GM12874 (cell line): ENCODE measurements around the gene MRPL50.

Experiments used
- TF ChIP-seq, protein P1 (sequence below): IDR thresholded peaks from 2 replicates; pipeline ENCODE4 v1.5.1; 2011; ENCODE audit warnings: low read depth, mild to moderate bottlenecking, control low read depth, low read length, moderate library complexity; ENCODE audit not compliant: insufficient read depth

MRPL50 gene

DNA sequence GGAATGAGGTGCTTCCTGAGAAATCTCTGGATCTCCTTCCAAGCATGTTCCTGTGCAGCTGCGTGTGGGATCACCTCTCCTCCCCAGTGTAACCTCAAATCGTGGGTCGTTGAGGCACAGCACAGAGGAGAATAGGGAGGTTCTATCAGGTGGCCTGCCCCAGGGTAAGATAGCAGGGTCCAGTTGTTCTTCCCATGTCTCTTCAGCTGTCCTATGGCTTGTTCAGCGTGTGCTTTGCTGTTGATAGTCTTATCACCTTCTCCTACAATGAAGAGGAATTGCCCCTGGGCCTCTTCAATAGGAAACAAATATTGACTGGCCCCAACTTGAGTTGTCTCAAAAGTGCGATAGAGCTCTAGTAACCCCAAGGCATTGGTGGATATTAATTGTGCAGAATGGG, 36.0 kb downstream of the MRPL50 start:
- TF ChIP-seq, protein P1, sequence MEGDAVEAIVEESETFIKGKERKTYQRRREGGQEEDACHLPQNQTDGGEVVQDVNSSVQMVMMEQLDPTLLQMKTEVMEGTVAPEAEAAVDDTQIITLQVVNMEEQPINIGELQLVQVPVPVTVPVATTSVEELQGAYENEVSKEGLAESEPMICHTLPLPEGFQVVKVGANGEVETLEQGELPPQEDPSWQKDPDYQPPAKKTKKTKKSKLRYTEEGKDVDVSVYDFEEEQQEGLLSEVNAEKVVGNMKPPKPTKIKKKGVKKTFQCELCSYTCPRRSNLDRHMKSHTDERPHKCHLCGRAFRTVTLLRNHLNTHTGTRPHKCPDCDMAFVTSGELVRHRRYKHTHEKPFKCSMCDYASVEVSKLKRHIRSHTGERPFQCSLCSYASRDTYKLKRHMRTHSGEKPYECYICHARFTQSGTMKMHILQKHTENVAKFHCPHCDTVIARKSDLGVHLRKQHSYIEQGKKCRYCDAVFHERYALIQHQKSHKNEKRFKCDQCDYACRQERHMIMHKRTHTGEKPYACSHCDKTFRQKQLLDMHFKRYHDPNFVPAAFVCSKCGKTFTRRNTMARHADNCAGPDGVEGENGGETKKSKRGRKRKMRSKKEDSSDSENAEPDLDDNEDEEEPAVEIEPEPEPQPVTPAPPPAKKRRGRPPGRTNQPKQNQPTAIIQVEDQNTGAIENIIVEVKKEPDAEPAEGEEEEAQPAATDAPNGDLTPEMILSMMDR: no peak

DNA sequence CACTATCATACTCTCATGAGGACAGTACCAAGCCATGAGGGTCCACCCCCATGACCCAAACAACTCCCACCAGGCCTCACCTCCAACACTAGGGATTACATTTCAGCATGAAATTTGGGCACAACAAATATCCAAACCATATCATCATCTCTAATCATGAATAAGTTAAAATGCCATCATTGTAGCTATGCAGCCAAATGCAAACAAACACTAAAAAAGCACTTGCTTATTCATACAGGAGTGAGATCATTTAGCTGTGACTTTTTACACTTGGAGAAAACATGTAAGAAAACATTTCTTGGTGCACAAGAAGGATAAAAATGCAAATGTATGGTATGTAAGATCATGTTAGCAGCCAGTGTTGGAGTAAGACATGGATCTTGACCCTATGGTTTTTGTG, 37.8 kb downstream of the MRPL50 start:
- TF ChIP-seq, protein P1: no peak

- TF ChIP-seq, protein P1: no peak
These were observed 38.7 kb downstream of the MRPL50 start for GRCh38 chr9:101359679-101360078.

- TF ChIP-seq, protein P1: no peak
These were observed 41.8 kb downstream of the MRPL50 start for GRCh38 chr9:101356619-101357018.

DNA sequence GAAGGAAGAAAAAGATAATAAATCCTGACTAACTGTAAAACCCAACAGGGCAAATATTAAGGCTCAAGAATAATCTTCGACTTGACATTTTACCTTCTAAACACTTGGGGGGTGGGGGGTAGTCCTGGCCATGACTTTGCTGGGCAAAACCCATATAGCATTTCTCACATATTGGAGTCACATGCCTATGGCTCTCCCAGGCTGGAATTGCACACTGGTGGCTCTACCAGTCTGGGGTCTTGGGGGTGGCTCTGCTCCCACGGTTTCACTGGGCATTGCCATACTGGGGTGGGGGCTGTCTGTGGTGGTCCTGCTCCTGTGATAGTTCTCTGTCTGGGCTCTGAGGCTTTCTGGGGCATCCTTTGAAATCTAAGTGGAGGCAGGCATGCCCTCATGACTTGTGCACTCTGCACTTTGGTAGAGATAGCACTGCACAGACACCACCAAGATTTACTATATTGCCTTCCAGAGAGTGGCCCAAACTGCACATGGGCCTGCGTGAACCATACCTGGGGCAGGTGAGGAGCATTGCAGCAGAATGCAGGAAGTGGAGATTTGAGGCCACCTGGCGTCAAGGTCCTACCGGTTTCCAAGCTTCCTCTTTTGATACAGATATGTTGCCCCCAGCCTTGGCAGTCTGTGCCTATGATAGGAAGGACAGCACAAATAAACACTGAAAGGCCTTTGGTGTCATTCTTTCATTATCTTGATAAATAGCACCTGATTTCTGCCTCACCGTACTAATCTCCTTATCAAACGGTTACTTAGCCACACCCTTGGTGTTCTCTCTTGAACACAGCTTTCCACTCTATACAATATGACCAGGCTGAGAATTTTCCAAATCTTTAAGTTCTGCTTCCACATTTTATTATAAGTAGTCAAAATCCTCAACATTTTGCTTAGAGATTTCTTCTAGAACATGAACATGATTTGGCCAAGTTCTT, 43.4 kb downstream of the MRPL50 start:
- TF ChIP-seq, protein P1: no peak

DNA sequence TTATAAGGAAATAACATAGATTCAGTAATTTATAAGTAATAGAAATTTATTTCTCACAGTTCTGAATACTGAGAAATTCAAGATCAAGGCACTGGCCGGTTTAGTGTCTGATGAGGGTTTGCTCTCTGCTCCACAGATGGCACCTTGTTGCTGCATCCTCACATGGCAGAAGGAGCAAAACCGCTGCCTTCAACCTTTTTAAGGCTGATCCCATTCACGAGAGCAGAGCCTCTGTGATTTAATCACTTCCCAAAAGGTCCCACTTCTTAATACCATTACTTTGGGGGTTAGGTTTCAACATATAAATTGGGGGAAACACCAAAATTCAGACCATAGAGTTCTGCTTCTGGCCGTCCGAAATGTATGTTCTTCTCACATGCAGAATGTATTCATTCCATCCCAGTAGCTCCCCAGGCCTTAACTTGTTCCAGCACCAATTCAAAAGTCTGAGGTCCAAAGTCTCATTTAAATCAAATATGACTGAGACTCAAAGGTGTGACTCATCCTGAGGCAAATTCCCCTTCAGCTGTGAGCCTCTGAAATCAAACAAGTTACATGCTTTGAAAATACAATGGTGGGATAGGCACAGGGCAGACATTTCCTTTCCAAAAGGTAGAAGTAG, 44.2 kb downstream of the MRPL50 start:
- TF ChIP-seq, protein P1: no peak

GRCh38 chr9:101353683-101354082, 44.7 kb downstream of the MRPL50 start:
- TF ChIP-seq, protein P1: no peak
